Common myeloid progenitor, CD34-positive (primary cell): ENCODE data around the gene JAG1.

ENCODE experiments used
- CTCF ChIA-PET: fragments of 350-600 bp; sonication (Branson Sonifier 250); formaldehyde crosslinking; loops from one replicate; lab custom pipeline; 2021; ENCODE audit warnings: antibody characterized with exemption; lab: Charles Lee
- POLR2A ChIA-PET: fragments of 350-600 bp; sonication (Branson Sonifier 250); formaldehyde crosslinking; loops from one replicate; lab custom pipeline; 2021; ENCODE audit warnings: antibody characterized with exemption; lab: Charles Lee
- DNase-seq, 3 donors: peaks; one replicate each; pipeline versions ENCODE4 v3.0.0 to v3.0.0-alpha.2; 2013
- H3K27ac ChIP-seq, 2 experiments: 1 replicate in 1 of 2; 2 replicates in 1 of 2; pipeline ENCODE4 v1.7.0; 2013; ENCODE audit warnings: inconsistent platforms in 2 of 2, low read length in 2 of 2, mild to moderate bottlenecking in 2 of 2, low read depth in 1 of 2, moderate library complexity in 1 of 2; ENCODE audit not compliant: severe bottlenecking in 2 of 2, insufficient read depth in 1 of 2, poor library complexity in 1 of 2
- H3K27me3 ChIP-seq, 5 experiments: replicated peaks in 2 of 5; 1 replicate in 3 of 5; 2 replicates in 2 of 5; pipeline versions ENCODE4 v1.6.1 to v1.7.0; 2013; ENCODE audit warnings: low read length in 4 of 5, mild to moderate bottlenecking in 2 of 5, moderate library complexity in 2 of 5, inconsistent platforms in 1 of 5; ENCODE audit not compliant: insufficient read depth in 5 of 5, control insufficient read depth in 4 of 5
- H3K36me3 ChIP-seq, 4 experiments: 1 replicate in 2 of 4; 2 replicates in 2 of 4; pipeline versions ENCODE4 v1.6.1 to v1.7.0; 2013; ENCODE audit warnings: low read length in 3 of 4, control low read depth in 1 of 4, mild to moderate bottlenecking in 1 of 4; ENCODE audit not compliant: control insufficient read depth in 4 of 4, insufficient read depth in 4 of 4
- H3K4me1 ChIP-seq, 4 experiments: 1 replicate in 3 of 4; 2 replicates in 1 of 4; pipeline versions ENCODE4 v1.6.1 to v1.7.1; 2013; ENCODE audit warnings: low read length in 3 of 4, mild to moderate bottlenecking in 3 of 4, control low read depth in 1 of 4, inconsistent platforms in 1 of 4, moderate library complexity in 1 of 4; ENCODE audit not compliant: control insufficient read depth in 4 of 4, insufficient read depth in 4 of 4; ENCODE audit errors: control extremely low read depth in 1 of 4
- H3K4me3 ChIP-seq, 7 experiments: 1 replicate in 4 of 7; 2 replicates in 3 of 7; pipeline versions ENCODE4 v1.5.1 to v1.7.0; 2013; ENCODE audit warnings: mild to moderate bottlenecking in 7 of 7, low read length in 6 of 7, moderate library complexity in 6 of 7, inconsistent platforms in 2 of 7, low read depth in 2 of 7, control low read depth in 1 of 7; ENCODE audit not compliant: insufficient read depth in 4 of 7, control insufficient read depth in 1 of 7; ENCODE audit errors: extremely low read depth in 1 of 7
- H3K9me3 ChIP-seq, 5 experiments: 1 replicate in 4 of 5; 2 replicates in 1 of 5; pipeline versions ENCODE4 v1.6.1 to v1.7.1; 2013; ENCODE audit warnings: low read length in 4 of 5, mild to moderate bottlenecking in 2 of 5, inconsistent platforms in 1 of 5, low read depth in 1 of 5, moderate library complexity in 1 of 5; ENCODE audit not compliant: control insufficient read depth in 4 of 5, insufficient read depth in 2 of 5; ENCODE audit errors: control extremely low read depth in 1 of 5
- WGBS: methylation state at CpG from one replicate; pipeline ENCODE4 v1.1.5; 2013; ENCODE audit not compliant: insufficient coverage; 5-methylcytosine and 5-hydroxymethylcytosine counted together

JAG1 gene

DNA sequence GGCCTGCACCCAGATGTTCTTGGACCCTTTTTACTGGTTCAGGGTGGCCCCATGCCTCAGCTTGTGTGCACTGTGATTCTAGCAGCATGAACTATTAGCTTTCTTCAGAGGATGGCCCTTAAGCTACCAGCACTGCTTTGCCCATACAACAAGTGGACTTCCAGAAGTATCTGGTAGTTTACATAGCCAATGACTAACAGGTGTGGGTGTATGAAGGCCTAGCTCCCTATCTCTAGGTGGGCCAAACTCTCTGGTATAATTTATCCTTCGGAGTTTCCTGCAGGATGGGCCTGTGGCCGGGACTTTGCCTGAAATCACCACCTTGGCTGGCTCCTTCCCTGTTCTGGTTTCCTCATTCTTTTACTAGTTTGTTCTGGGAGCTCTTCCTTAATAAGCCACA is 26.1 kb upstream of the JAG1 start:
- no peak for DNase-seq
- H3K4me3 ChIP-seq: no peak overlapping the region
- 100% methylated on average over 2 of the region's 2 CpGs for WGBS
- ChIA-PET POLR2A (no interaction called here), CTCF (no interaction called here)
- no peak overlapping the region for H3K27ac ChIP-seq
- H3K36me3 ChIP-seq: no peaks in the 10 kb centered on the region
- H3K27me3 ChIP-seq: no peaks in the 10 kb centered on the region
- H3K4me1 ChIP-seq: no peaks in the 10 kb centered on the region
- peaks cover 0 to 4% (median 2%) of the 10 kb centered on the region in 5 experiments for H3K9me3 ChIP-seq

DNA sequence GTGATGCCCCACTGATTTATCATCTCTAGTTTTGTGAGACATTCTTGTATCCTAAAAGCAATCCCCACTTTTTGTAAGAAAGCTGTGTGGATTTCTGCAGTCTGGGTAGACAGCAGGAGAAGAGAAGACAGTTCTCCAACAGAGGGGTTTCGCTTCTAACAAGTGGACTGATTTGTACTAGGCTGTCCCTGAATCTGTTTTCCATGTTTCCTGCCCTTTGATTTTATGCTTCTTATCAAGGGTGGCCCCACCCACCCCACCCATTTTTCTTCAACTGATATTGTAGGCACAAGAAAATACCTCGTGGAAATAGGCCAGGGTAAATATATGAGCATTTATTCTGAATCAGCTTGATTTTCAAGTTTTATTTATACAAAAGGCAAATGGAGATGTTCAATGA is 25.7 kb upstream of the JAG1 start:
- Histone ChIP-seq H3K9me3 (peaks cover 0 to 4% (median 2%) of the 10 kb centered on the region in 5 experiments), H3K36me3 (no peaks in the 10 kb centered on the region), H3K4me3 (no peak overlapping the region), H3K27ac (no peak overlapping the region), H3K27me3 (no peaks in the 10 kb centered on the region), H3K4me1 (no peaks in the 10 kb centered on the region)
- no CpG with 5 or more reads among the region's 2 CpGs for whole genome bisulfite sequencing
- no peak for DNase-seq
- POLR2A ChIA-PET: no interaction called here
- CTCF ChIA-PET: interaction anchor here (0.7 kb wide), 1 partner anchor 44 kb away, joined by 3 read pairs; no protein-coding TSS in a partner anchor

DNA sequence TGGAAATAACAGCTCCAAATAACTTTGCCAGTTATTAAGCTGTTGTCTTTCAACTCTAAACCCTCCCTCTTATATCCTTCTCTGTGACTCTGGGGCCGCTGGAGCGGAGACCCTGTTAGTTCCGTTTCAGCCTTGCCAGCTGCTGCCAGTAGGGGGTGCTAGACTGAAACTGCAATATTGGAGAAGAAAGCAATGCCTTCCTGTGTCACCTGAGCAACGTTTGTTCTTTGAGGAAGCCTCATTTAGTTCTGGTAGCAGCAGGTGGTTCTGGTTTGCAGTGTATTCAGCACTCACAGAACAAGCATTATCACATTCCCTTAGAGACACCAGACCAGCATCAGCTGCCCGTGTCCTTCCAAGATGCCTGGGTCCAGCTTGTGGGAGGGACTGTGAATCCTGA is 22.9 kb upstream of the JAG1 start:
- Histone ChIP-seq H3K27me3 (no peaks in the 10 kb centered on the region), H3K36me3 (no peaks in the 10 kb centered on the region), H3K4me1 (no peaks in the 10 kb centered on the region), H3K27ac (no peak overlapping the region), H3K9me3 (peaks cover 0 to 4% (median 0%) of the 10 kb centered on the region in 5 experiments), H3K4me3 (no peak overlapping the region)
- WGBS: 79% methylated on average over 5 of the region's 5 CpGs
- CTCF ChIA-PET: interaction anchor here (0.8 to 1.0 kb wide), 2 partner anchors 9 to 14 kb away, joined by 3 to 5 read pairs; no protein-coding TSS in a partner anchor
- POLR2A ChIA-PET: no interaction called here
- DNase-seq: peak; percentile 13 to 24 (median 14)

DNA sequence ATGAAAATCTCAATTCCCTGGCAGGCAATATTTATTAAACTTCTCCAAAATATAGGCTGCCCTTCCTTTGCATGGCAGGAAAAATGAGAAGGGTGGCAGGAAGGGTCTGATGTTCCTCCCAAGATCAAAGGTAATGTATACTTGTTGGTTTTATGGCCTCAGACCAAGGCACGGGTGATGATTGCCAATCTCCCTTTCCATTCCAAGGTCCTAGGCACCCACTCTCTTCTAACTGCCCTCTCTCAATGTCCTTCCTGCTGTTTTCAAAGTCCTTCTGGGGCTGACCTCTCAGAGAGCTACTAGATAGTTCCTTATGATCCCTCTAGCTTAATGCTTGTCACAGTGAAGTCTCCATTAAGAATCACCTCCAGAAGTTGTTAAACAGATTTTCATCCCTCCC is 15.6 kb upstream of the JAG1 start:
- Histone ChIP-seq H3K4me1 (no peaks in the 10 kb centered on the region), H3K9me3 (no peaks in the 10 kb centered on the region), H3K4me3 (no peak overlapping the region), H3K36me3 (no peaks in the 10 kb centered on the region), H3K27me3 (no peaks in the 10 kb centered on the region), H3K27ac (no peak overlapping the region)
- CTCF ChIA-PET: no interaction called here
- DNase-seq: no peak
- POLR2A ChIA-PET: no interaction called here
- 67% methylated on average over 1 of the region's 1 CpG for WGBS

DNA sequence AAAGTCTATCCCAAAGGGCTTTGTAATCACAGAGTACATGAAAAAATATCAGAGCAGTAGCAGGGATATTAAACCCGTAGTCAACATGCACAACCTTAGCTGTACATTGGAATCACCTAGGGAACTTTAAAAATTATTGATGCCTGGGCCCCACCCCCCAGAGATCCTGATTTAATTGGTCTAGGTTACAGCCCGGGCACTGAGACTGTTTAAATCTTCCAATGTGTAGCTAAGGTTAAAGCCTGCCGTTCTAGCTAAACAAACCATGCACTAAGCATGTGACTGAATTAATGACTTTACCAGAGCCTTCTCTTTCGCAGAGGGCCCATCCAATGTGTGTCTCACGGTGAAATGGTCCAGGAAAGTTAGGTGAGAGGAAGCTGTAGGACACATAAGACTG is 14.1 kb upstream of the JAG1 start:
- POLR2A ChIA-PET: interaction anchor here (1.5 kb wide), 1 partner anchor 13 kb away, joined by 3 read pairs; no protein-coding TSS in a partner anchor

DNA sequence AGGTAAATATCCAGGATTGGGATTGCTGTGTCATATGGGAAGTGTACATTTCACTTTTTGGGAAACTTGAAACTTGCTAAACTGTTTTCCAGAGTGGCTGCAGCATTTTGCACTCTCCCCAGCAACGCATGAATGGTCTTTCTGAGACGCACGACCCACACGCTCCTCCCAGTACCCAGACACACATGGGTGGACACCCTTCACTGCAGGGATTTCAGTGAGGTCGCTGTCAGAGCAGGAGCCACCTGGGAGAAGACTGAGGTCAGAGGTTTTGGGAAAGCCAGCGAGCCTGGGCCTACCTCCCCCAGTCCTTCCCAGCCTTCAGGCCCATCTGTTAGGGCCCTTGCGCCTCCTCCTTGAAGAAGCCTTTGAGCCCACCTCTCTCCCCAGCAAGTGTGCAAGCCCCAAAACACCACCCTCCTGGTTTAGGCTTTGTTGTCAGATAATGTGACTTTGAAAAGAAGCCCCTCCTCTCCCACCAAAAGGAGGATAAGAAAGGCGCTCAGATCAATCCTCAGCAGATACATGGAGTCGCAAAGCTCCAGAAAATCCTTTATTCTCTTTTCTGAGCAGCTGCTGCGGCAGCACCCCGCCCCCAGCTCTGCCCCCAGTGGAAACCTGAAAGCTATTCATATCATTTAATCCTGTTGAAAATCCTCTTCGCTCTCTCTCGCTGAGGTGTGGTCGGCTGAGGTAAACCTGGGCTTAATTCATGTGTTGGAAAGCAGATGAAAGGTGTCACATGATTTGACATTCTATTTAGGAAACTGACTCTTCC is 12.7 kb upstream of the JAG1 start:
- no peak for DNase-seq
- Histone ChIP-seq H3K36me3 (no peaks in the 10 kb centered on the region), H3K27me3 (no peaks in the 10 kb centered on the region), H3K4me3 (no peak overlapping the region), H3K4me1 (no peaks in the 10 kb centered on the region), H3K27ac (no peak overlapping the region), H3K9me3 (no peaks in the 10 kb centered on the region)
- ChIA-PET POLR2A (interaction anchor here (1.5 kb wide), 1 partner anchor 12 kb away, joined by 3 read pairs; no protein-coding TSS in a partner anchor), CTCF (interaction anchor here (0.9 to 1.1 kb wide), 2 partner anchors 10 to 12 kb away, joined by 3 to 4 read pairs; no protein-coding TSS in a partner anchor)
- 97% methylated on average over 11 of the region's 14 CpGs for WGBS

More for the DNA sequence above, 14.1 kb upstream of the JAG1 start:
- CTCF ChIA-PET: interaction anchor here (1.1 to 1.6 kb wide), 3 partner anchors 9 to 13 kb away, joined by 3 to 4 read pairs (median 3); no protein-coding TSS in a partner anchor
- H3K27me3 ChIP-seq: no peaks in the 10 kb centered on the region
- no peak for DNase-seq
- H3K27ac ChIP-seq: no peak overlapping the region
- no peak overlapping the region for H3K4me3 ChIP-seq
- no peaks in the 10 kb centered on the region for H3K4me1 ChIP-seq
- no peaks in the 10 kb centered on the region for H3K36me3 ChIP-seq
- WGBS: 96% methylated on average over 5 of the region's 5 CpGs
- no peaks in the 10 kb centered on the region for H3K9me3 ChIP-seq

DNA sequence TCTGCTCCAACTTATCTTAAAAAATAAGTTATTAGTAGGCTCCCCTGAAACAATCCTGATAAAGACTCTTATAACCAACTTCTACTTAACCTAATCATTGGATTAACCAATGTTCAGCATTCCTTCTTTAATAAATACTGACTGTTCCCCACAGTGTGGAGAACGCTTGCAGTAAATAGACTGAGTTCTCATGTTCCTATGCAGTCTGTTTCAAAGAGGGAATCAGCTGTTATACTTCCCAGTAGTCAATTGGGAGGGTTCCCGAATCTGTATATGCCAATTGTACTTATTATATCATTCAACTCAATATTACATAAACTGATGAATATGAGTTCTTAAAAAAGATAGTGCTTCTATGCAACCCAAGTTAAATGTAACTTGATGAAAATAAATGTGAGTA is 9.7 kb upstream of the JAG1 start:
- Histone ChIP-seq H3K9me3 (no peaks in the 10 kb centered on the region), H3K27me3 (no peaks in the 10 kb centered on the region), H3K4me3 (no peak overlapping the region), H3K4me1 (no peaks in the 10 kb centered on the region), H3K27ac (no peak overlapping the region), H3K36me3 (no peaks in the 10 kb centered on the region)
- WGBS: 100% methylated on average over 1 of the region's 2 CpGs
- no peak for DNase-seq
- ChIA-PET CTCF (interaction anchor here (1.7 kb wide), 1 partner anchor 13 kb away, joined by 5 read pairs; no protein-coding TSS in a partner anchor), POLR2A (interaction anchor here (0.5 kb wide), 1 partner anchor 215 kb away, joined by 3 read pairs; no protein-coding TSS in a partner anchor)
